Measurements from ENCODE around the gene PTPRM. TPM values are rescaled to one million over a fixed set of nuclear protein-coding genes. Genes with fewer than 3 reads are reported as not detected.
"Not testable (repeated sequence)": the region's sequence is repeated elsewhere in the genome, so short reads cannot be mapped to it uniquely, and the experiment has no call there.

The PTPRM gene
- polyA plus RNA-seq, 6 donors from 2014 or later = not detected

DNA sequence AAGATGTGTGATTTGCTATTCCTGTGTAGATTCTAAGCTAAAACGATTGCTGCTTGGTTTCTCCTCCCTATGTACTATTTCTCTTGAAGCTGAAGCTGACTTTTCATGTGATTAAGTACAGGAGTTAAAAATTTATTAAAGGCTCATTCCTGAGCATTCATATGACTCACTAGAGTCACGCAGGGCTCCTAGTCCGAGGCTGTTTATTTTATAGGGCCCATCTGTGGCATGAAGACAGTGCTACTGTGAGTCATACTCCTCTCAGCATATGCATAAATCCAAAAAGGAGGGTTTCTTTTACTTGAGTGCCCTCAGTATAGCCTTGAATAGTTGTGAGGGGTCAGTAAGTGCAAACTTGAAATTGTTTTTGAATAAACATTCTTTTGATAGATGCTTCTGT is 378.8 kb downstream of the PTPRM start:
- Mint-ChIP-seq H3K27me3 (no peaks in the 10 kb centered on the region), H3K36me3 (no peaks in the 10 kb centered on the region), H3K4me1 (no peaks in the 10 kb centered on the region), H3K9me3 (peaks cover 0 to 5% (median 2%) of the 10 kb centered on the region in 7 donors), H3K4me3 (no peak overlapping the region), H3K27ac (no peak overlapping the region)
- ATAC-seq (ENCODE audit: low read depth in 2 of 2) (no peak), DNase-seq (no peak)

DNA sequence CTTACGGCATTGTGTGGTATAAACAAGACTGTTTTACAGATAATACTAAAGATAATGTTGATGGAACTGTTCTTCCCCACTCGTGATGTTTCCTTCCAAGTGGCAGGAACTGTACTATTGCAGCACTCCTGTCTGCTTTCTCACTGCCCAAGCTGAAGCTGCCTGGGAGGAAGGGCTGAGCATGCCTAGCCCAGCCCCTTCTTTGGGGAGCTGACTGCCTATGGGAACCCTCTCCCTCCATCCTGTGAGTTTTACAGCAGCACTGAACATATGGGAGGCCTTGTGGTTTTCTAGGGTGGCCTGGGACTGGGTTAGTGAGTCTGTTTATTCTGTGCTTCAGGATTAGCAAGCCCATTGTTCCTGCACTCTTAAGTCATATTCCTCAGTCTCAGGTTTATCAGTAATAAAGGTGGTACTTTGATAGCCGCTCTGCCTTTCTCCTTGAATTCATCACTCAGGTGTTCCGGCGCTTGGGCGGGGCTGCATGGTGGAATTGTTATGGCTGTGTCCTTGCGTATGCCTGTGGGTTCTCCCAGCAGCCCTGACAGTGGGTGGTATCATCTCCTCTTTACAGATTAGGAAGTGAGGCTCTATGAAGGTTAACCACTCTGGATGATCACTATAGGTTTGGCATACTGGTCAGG is 379.7 kb downstream of the PTPRM start:
- no peak overlapping the region for H3K27ac Mint-ChIP-seq
- H3K27me3 Mint-ChIP-seq = no peaks in the 10 kb centered on the region
- DNase-seq = no peak
- H3K9me3 Mint-ChIP-seq = peaks cover 0 to 5% (median 2%) of the 10 kb centered on the region in 7 donors
- no peaks in the 10 kb centered on the region for H3K36me3 Mint-ChIP-seq
- no peak for ATAC-seq (ENCODE audit: low read depth in 2 of 2)
- no peak overlapping the region for H3K4me3 Mint-ChIP-seq
- no peaks in the 10 kb centered on the region for H3K4me1 Mint-ChIP-seq

DNA sequence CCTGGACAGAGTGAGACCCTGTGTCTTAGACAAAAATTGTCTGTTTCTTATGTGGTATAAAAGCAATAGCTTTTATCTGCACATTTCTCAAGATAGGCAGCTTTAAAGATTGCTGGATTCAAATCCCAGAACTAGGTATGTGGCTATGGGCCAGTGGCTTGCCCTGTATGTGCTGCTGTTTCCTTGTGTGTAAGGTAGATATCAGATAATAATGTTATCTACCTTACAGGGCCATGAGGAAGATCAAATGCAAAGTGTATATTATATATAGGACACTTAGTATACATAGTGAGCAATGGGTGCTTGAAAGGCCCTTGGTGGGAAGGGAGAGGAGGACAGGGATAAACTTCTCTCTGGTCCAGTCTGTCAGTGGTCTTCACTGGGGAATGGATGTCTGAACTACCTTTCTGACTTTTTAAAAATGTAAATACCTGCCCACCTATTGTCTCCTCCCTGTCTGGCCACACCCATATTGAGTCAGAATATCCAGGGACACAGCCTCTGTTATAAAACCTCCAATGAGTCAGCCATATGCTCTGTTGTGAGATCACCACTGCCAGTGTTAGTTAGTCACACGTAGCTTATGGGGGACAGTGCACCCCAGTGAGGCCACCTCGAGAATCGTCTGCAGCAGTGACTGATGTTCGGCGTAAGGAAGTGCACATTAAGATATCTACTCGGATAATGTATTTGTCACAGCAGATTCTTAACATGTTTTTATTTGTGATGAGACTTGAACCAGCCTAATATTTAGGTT is 383.4 kb downstream of the PTPRM start:
- Mint-ChIP-seq H3K4me3 (no peak overlapping the region), H3K4me1 (no peaks in the 10 kb centered on the region), H3K36me3 (no peaks in the 10 kb centered on the region), H3K27me3 (no peaks in the 10 kb centered on the region), H3K27ac (no peak overlapping the region), H3K9me3 (no peaks in the 10 kb centered on the region)
- ATAC-seq (ENCODE audit: low read depth in 2 of 2) = no peak
- DNase-seq = no peak

GRCh38 chr18:7953095-7953958 is 386.2 kb downstream of the PTPRM start:
- ATAC-seq (ENCODE audit: low read depth in 2 of 2) = no peak
- Mint-ChIP-seq H3K4me3 (no peak overlapping the region), H3K4me1 (no peaks in the 10 kb centered on the region), H3K27me3 (no peaks in the 10 kb centered on the region), H3K27ac (no peak overlapping the region), H3K36me3 (no peaks in the 10 kb centered on the region), H3K9me3 (peaks cover 0 to 2% (median 0%) of the 10 kb centered on the region in 7 donors)
- no peak for DNase-seq

DNA sequence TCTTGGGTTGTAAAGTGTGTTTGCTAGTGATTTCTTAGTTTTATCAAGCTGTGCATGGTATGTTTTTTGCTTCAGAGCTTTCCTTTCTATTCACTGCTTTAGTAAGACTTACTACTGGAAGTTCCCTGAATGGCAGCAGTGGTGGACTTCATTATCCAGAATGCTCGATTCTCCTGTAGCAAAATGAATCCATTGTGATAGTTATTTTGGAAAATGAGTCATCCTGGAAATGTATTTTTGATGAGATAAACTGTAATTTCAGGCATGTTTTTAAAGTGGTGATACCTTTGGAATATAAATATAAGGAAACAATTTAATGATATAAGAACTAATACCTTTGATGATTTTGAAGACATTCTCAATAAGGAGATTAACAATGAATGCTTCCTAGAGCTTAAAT is 387.1 kb downstream of the PTPRM start:
- no peak overlapping the region for H3K27ac Mint-ChIP-seq
- H3K4me1 Mint-ChIP-seq = no peaks in the 10 kb centered on the region
- DNase-seq (no peak), ATAC-seq (ENCODE audit: low read depth in 2 of 2) (no peak)
- H3K36me3 Mint-ChIP-seq = no peaks in the 10 kb centered on the region
- no peak overlapping the region for H3K4me3 Mint-ChIP-seq
- peaks cover 0 to 2% (median 0%) of the 10 kb centered on the region in 7 donors for H3K9me3 Mint-ChIP-seq
- no peaks in the 10 kb centered on the region for H3K27me3 Mint-ChIP-seq

- ATAC-seq (ENCODE audit: low read depth in 2 of 2) (no peak), DNase-seq (no peak)
- H3K9me3 Mint-ChIP-seq = peaks cover 0 to 2% (median 0%) of the 10 kb centered on the region in 7 donors
- no peaks in the 10 kb centered on the region for H3K4me1 Mint-ChIP-seq
- no peak overlapping the region for H3K4me3 Mint-ChIP-seq
- H3K36me3 Mint-ChIP-seq = no peaks in the 10 kb centered on the region
- no peaks in the 10 kb centered on the region for H3K27me3 Mint-ChIP-seq
- H3K27ac Mint-ChIP-seq = no peak overlapping the region
Observed at GRCh38 chr18:7955175-7955574, 388.1 kb downstream of the PTPRM start.

DNA sequence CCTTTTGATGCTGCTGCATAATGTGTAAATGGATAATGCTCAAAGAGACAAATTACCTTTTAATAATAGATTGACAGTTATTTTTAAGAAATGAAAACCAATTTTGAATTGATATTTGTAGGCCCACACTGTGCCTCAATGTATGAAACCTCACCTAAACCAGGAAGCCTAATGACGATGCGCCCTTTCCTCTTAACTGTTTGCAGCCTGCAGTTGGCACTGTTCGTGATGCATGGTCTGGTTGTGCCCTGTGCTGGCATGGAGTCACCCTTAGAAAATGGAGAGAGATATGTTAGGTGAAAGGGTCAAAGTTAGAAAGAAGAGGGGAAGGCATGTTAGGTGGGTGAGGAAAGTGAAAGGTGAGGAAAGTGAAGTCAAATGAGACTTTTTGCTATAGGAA is 390.2 kb downstream of the PTPRM start:
- peak overlapping the region in 1 of 6 donors; percentile 10 for H3K27ac Mint-ChIP-seq
- no peak for DNase-seq

DNA sequence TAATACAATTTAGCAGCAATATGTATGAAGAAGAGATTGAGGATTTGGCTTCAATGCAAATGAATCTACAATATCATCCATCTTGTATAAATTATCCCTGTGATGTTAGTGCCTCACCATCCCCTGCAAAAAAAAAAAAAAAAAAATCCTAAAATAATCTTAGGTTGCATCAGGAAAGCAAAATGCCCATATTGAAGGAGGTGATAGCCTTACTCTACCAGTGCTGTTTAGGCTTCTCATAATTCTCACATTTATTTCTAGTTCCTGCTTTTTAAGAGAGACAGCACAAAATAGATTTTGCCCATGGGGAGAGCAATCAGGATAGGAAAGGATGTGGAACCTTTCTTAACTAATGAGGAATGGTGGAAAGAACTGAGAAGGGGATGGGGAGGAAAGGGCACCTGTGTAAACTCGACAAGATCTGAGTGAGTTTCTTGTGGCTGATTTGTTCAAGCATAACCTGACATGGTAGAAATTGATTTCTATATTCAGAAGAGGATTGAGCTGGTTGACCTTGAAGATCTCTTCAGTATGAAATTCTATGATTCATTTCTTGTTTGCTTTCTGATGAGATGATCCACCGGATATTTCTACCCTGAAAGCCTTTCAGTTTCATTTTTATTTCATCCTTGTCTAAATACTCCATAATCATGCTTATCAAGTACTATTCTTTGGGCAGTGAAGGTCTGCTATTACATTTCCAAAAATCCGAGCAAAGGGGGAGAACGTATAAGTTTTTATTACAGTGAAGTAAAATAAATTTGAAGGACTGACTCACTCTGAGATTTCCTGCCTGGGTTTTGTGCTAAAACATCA is 391.2 kb downstream of the PTPRM start:
- Mint-ChIP-seq H3K27ac (peak overlapping the region in 1 of 6 donors; percentile 27), H3K4me1 (no peaks in the 10 kb centered on the region), H3K4me3 (no peak overlapping the region), H3K36me3 (no peaks in the 10 kb centered on the region), H3K27me3 (no peaks in the 10 kb centered on the region), H3K9me3 (peaks cover 0 to 2% (median 0%) of the 10 kb centered on the region in 7 donors)
- DNase-seq (no peak), ATAC-seq (ENCODE audit: low read depth in 2 of 2) (no peak)

More for the DNA sequence above, 390.2 kb downstream of the PTPRM start:
- Mint-ChIP-seq H3K36me3 (no peaks in the 10 kb centered on the region), H3K4me3 (peak overlapping the region in 1 of 8 donors; percentile 76), H3K27me3 (no peaks in the 10 kb centered on the region), H3K9me3 (peaks cover 0 to 2% (median 0%) of the 10 kb centered on the region in 7 donors), H3K4me1 (no peaks in the 10 kb centered on the region)
- ATAC-seq (ENCODE audit: low read depth in 2 of 2) = no peak

DNA sequence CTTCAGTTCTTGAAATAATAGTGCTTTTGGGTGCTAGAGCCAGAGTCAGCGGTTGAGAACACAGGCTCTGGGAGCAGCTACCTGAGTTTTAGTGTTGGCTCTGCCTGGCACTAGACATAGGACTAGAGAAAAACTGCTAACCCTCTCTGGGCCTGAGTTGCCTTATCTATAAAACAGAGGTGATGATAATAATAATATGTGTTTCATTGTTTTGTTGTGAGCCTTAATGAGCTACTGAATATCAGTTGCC is 391.7 kb downstream of the PTPRM start:
- H3K27ac Mint-ChIP-seq = no peak overlapping the region

DNA sequence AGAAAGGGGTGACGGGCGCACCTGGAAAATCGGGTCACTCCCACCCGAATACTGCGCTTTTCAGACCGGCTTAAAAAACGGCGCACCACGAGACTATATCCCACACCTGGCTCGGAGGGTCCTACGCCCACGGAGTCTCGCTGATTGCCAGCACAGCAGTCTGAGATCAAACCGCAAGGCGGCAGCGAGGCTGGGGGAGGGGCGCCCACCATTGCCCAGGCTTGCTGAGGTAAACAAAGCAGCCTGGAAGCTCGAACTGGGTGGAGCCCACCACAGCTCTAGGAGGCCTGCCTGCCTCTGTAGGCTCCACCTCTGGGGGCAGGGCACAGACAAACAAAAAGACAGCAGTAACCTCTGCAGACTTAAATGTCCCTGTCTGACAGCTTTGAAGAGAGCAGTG is 399.6 kb downstream of the PTPRM start:
- not testable (repeated sequence) for H3K27ac Mint-ChIP-seq; H3K36me3 Mint-ChIP-seq; H3K27me3 Mint-ChIP-seq; ATAC-seq (ENCODE audit: low read depth in 2 of 2); H3K9me3 Mint-ChIP-seq; DNase-seq; H3K4me1 Mint-ChIP-seq; H3K4me3 Mint-ChIP-seq

More for the DNA sequence above, 391.7 kb downstream of the PTPRM start:
- H3K4me3 Mint-ChIP-seq = no peak overlapping the region
- DNase-seq = no peak
- ATAC-seq (ENCODE audit: low read depth in 2 of 2) = no peak
- H3K9me3 Mint-ChIP-seq = peaks cover 0 to 2% (median 0%) of the 10 kb centered on the region in 7 donors
- no peaks in the 10 kb centered on the region for H3K4me1 Mint-ChIP-seq
- no peaks in the 10 kb centered on the region for H3K27me3 Mint-ChIP-seq
- no peaks in the 10 kb centered on the region for H3K36me3 Mint-ChIP-seq

DNA sequence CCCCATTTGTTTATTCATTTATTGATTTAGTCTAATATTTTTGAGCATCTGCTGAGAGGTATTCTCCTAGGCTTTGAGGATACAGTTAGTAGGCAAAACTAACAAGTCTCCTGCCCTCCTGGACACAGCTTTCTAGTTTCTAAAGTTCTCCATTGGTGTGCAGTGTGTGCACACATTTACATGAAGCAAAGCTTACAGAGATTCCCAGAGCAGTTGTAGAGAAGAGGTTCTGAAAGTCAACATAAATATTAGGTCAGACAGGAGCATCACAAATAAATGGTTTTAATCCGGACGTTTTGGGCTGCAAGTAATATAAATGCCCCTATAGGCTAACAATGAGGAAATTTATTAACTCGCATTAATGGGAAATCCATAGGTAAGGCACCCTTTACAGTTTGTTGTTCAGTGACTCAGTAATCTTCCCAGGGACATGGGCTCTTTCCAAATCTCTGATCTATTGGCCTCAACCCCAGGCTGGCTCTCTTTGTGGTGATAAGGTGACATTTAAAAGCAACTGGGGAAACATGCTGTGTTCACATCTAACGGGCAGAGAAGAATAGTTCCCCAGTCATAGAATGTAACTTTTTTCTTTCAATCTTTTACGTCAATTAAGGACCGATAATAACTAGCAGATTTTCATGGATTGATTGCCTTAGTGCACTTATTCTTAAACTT is 407.2 kb downstream of the PTPRM start:
- DNase-seq = no peak
- no peak for ATAC-seq (ENCODE audit: low read depth in 2 of 2)
- no peak overlapping the region for H3K27ac Mint-ChIP-seq
- no peak overlapping the region for H3K4me3 Mint-ChIP-seq
- no peaks in the 10 kb centered on the region for H3K4me1 Mint-ChIP-seq
- no peaks in the 10 kb centered on the region for H3K27me3 Mint-ChIP-seq
- no peaks in the 10 kb centered on the region for H3K36me3 Mint-ChIP-seq
- H3K9me3 Mint-ChIP-seq = peaks cover 0 to 3% (median 0%) of the 10 kb centered on the region in 7 donors

GRCh38 chr18:7977897-7978296 is 410.8 kb downstream of the PTPRM start:
- Mint-ChIP-seq H3K4me3 (no peak overlapping the region), H3K36me3 (no peaks in the 10 kb centered on the region), H3K27ac (no peak overlapping the region), H3K4me1 (no peaks in the 10 kb centered on the region), H3K27me3 (peaks cover 0 to 9% (median 0%) of the 10 kb centered on the region in 3 donors), H3K9me3 (peaks cover 0 to 7% (median 0%) of the 10 kb centered on the region in 7 donors)
- no peak for ATAC-seq (ENCODE audit: low read depth in 2 of 2)
- no peak for DNase-seq

GRCh38 chr18:7978834-7979233 is 411.7 kb downstream of the PTPRM start:
- Mint-ChIP-seq H3K27ac (no peak overlapping the region), H3K4me1 (no peaks in the 10 kb centered on the region)

More at GRCh38 chr18:7978834-7979233, 411.7 kb downstream of the PTPRM start:
- Mint-ChIP-seq H3K27me3 (peaks cover 0 to 9% (median 0%) of the 10 kb centered on the region in 3 donors), H3K36me3 (no peaks in the 10 kb centered on the region), H3K9me3 (peaks cover 0 to 7% (median 0%) of the 10 kb centered on the region in 7 donors), H3K4me3 (no peak overlapping the region)
- DNase-seq (no peak), ATAC-seq (ENCODE audit: low read depth in 2 of 2) (no peak)

Data from naive B cell (primary cell).